HCT116 (cell line): ENCODE results near the gene GRIA4. TPM values are rescaled to one million over a fixed set of nuclear protein-coding genes. Genes with fewer than 3 reads are reported as not detected.

Experiments used
- ATAC-seq: fragments of 200-7000 bp; cut with Tn5 transposase; 2 replicates; pipeline ENCODE4 v1.9.1; 2020; ENCODE audit warnings: mild to moderate bottlenecking, moderate library complexity
- BruUV-seq: library from RNA; stranded (reverse); fragments of 400-500 nt; replicated peaks from 2 replicates; lab custom pipeline; 2021; lab: Mats Ljungman, UMichigan
- CTCF ChIA-PET: fragments of 300-600 bp; sonication (Branson Sonifier 250); formaldehyde crosslinking; loops from one replicate; lab custom pipeline; 2021; ENCODE audit warnings: antibody characterized with exemption; lab: Charles Lee
- POLR2A ChIA-PET: fragments of 300-600, 350-600 bp; sonication (Branson Sonifier 250); formaldehyde crosslinking; loops from one replicate; lab custom pipeline; 2021; ENCODE audit warnings: antibody characterized with exemption; lab: Charles Lee
- RAD21 ChIA-PET, 2 experiments: fragments of 300-600 bp; sonication (Branson Sonifier 250); formaldehyde crosslinking; loops; one replicate each; lab custom pipeline; 2023; ENCODE audit warnings: low total read pairs in 2 of 2; ENCODE audit not compliant: uncharacterized antibody in 2 of 2, unreplicated experiment in 2 of 2, low non-redundant PET in 1 of 2; lab: Charles Lee
- DNase-seq: peaks from one replicate; pipeline ENCODE4 v3.0.0-alpha.2; 2010; ENCODE audit warnings: low read depth, low spot score
- H2AFZ ChIP-seq: fragments of 200-600 bp; shearing (Covaris generic), sonication (generic); 2 replicates; pipeline ENCODE4 v1.6.1; 2017; ENCODE audit warnings: low read depth, mixed run types, mixed read lengths, antibody characterized with exemption, low read length; ENCODE audit not compliant: poor library complexity, severe bottlenecking
- H3K27ac ChIP-seq: 2 replicates; pipeline ENCODE4 v1.5.1; 2012; ENCODE audit warnings: low read depth, low read length
- H3K27me3 ChIP-seq: fragments of 200-600 bp; sonication (generic); 2 replicates; pipeline ENCODE4 v1.6.1; 2016; ENCODE audit warnings: mixed run types, low read length, mixed read lengths; ENCODE audit not compliant: insufficient read depth
- H3K36me3 ChIP-seq, 2 experiments: fragments of 200-500 bp in 1 of 2; fragments of 200-600 bp in 1 of 2; sonication (Bioruptor generic) in 1 of 2; sonication (generic) in 1 of 2; 2 replicates each; pipeline versions ENCODE4 v1.5.1 to v1.6.1; 2014 to 2016; ENCODE audit warnings: low read length in 2 of 2, inconsistent platforms in 1 of 2, mixed read lengths in 1 of 2, mixed run types in 1 of 2; ENCODE audit not compliant: insufficient read depth in 2 of 2, control insufficient read depth in 1 of 2
- H3K4me1 ChIP-seq, 2 experiments: fragments of 200-600 bp in 1 of 2; sonication (generic) in 1 of 2; 2 replicates each; pipeline versions ENCODE4 v1.5.1 to v1.6.1; 2012 to 2017; ENCODE audit warnings: low read length in 2 of 2, inconsistent platforms in 1 of 2, mild to moderate bottlenecking in 1 of 2, mixed read lengths in 1 of 2, mixed run types in 1 of 2, moderate library complexity in 1 of 2; ENCODE audit not compliant: insufficient read depth in 2 of 2, control insufficient read depth in 1 of 2
- H3K4me2 ChIP-seq: fragments of 200-600 bp; sonication (generic); 2 replicates; pipeline ENCODE4 v1.6.1; 2017; ENCODE audit warnings: mixed run types, low read length, mixed read lengths
- H3K4me3 ChIP-seq, 2 experiments: fragments of 200-600 bp in 1 of 2; sonication (generic) in 1 of 2; replicated peaks in 1 of 2; 2 replicates each; pipeline ENCODE4 v1.5.1; 2011 to 2016; ENCODE audit warnings: low read length in 2 of 2, control low read depth in 1 of 2, low read depth in 1 of 2, mild to moderate bottlenecking in 1 of 2, mixed read lengths in 1 of 2, mixed run types in 1 of 2
- H3K79me2 ChIP-seq: fragments of 200-600 bp; sonication (generic); 2 replicates; pipeline ENCODE4 v1.6.1; 2017; ENCODE audit warnings: mild to moderate bottlenecking, mixed run types, low read length, moderate library complexity, mixed read lengths; ENCODE audit not compliant: insufficient read depth
- H3K9ac ChIP-seq: fragments of 200-600 bp; sonication (generic); 2 replicates; pipeline ENCODE4 v1.6.1; 2016; ENCODE audit warnings: low read length, mixed read lengths
- H3K9me2 ChIP-seq: fragments of 200-600 bp; sonication (generic), shearing (Covaris generic); 2 replicates; pipeline ENCODE4 v1.6.1; 2017; ENCODE audit warnings: mixed run types, mild to moderate bottlenecking, moderate library complexity; ENCODE audit not compliant: insufficient read depth
- H3K9me3 ChIP-seq, 2 experiments: fragments of 200-500 bp in 1 of 2; fragments of 200-600 bp in 1 of 2; sonication (Bioruptor generic) in 1 of 2; sonication (generic) in 1 of 2; 2 replicates each; pipeline ENCODE4 v1.6.1; 2014 to 2017; ENCODE audit warnings: low read length in 2 of 2, mixed read lengths in 2 of 2, inconsistent platforms in 1 of 2, low read depth in 1 of 2, mild to moderate bottlenecking in 1 of 2, mixed run types in 1 of 2, moderate library complexity in 1 of 2; ENCODE audit not compliant: control insufficient read depth in 1 of 2, insufficient read depth in 1 of 2
- H4K20me1 ChIP-seq: fragments of 200-600 bp; sonication (generic), shearing (Covaris generic); 2 replicates; pipeline ENCODE4 v1.6.1; 2017; ENCODE audit warnings: mixed run types, mild to moderate bottlenecking, moderate library complexity; ENCODE audit not compliant: insufficient read depth
- CBX3 ChIP-seq: IDR thresholded peaks from 2 replicates; pipeline ENCODE4 v1.6.1; 2012; ENCODE audit warnings: low read depth
- CEBPB ChIP-seq: IDR thresholded peaks from 2 replicates; pipeline ENCODE4 v1.6.1; 2012; ENCODE audit warnings: low read depth
- ELF1 ChIP-seq: IDR thresholded peaks from 2 replicates; pipeline ENCODE4 v1.6.1; 2012; ENCODE audit warnings: low read depth, borderline replicate concordance
- JUND ChIP-seq: IDR thresholded peaks from 2 replicates; pipeline ENCODE4 v1.6.1; 2012
- RAD21 ChIP-seq: IDR thresholded peaks from 2 replicates; pipeline ENCODE4 v1.6.1; 2012; ENCODE audit warnings: low read depth, mild to moderate bottlenecking
- SP1 ChIP-seq: IDR thresholded peaks from 2 replicates; pipeline ENCODE4 v1.6.1; 2012; ENCODE audit warnings: low read depth
- TCF7L2 ChIP-seq: IDR thresholded peaks from 2 replicates; pipeline ENCODE4 v1.7.0; 2011; ENCODE audit warnings: borderline replicate concordance, inconsistent platforms; ENCODE audit not compliant: insufficient read depth, insufficient read length; ENCODE audit errors: extremely low read depth
- ZFX ChIP-seq: fragments of 450-650 bp; IDR thresholded peaks from 2 replicates; pipeline ENCODE4 v1.6.1; 2017
- intact Hi-C: fragments of 100-400 bp; cut with micrococcal nuclease; formaldehyde crosslinking; loops from 2 replicates; pipeline ENCODE4 v1.10.0; 2022
- total RNA-seq: library from RNA; stranded (reverse); gene quantifications from one replicate; pipeline ENCODE4 v1.2.1, GENCODE V29; 2021; ENCODE audit not compliant: unreplicated experiment
- TF ChIP-seq, protein P1 (sequence below), 3 experiments: fragments of 200-600 bp in 1 of 3; sonication (generic) in 1 of 3; IDR thresholded peaks in 2 of 3; conservative IDR thresholded peaks in 1 of 3; 2 replicates each; pipeline ENCODE4 v1.5.1; 2012 to 2017; ENCODE audit warnings: low read depth in 2 of 3, low read length in 2 of 3, antibody characterized with exemption in 1 of 3, borderline replicate concordance in 1 of 3, control low read depth in 1 of 3, mild to moderate bottlenecking in 1 of 3, mixed read lengths in 1 of 3, mixed run types in 1 of 3, moderate library complexity in 1 of 3; ENCODE audit not compliant: insufficient read depth in 1 of 3
- TF ChIP-seq, protein P2 (sequence below): IDR thresholded peaks from 2 replicates; pipeline ENCODE4 v1.6.1; 2012; ENCODE audit warnings: low read depth
- TF ChIP-seq, protein P3 (sequence below): IDR thresholded peaks from 2 replicates; pipeline ENCODE4 v1.6.1; 2012
- TF ChIP-seq, protein P4 (sequence below): IDR thresholded peaks from 2 replicates; pipeline ENCODE4 v1.6.1; 2011; ENCODE audit warnings: mild to moderate bottlenecking, low read length, moderate library complexity; ENCODE audit not compliant: insufficient replicate concordance; ENCODE audit errors: extremely low read depth

Gene GRIA4
- total RNA-seq, 1 experiment from 2014 or later = not detected

DNA sequence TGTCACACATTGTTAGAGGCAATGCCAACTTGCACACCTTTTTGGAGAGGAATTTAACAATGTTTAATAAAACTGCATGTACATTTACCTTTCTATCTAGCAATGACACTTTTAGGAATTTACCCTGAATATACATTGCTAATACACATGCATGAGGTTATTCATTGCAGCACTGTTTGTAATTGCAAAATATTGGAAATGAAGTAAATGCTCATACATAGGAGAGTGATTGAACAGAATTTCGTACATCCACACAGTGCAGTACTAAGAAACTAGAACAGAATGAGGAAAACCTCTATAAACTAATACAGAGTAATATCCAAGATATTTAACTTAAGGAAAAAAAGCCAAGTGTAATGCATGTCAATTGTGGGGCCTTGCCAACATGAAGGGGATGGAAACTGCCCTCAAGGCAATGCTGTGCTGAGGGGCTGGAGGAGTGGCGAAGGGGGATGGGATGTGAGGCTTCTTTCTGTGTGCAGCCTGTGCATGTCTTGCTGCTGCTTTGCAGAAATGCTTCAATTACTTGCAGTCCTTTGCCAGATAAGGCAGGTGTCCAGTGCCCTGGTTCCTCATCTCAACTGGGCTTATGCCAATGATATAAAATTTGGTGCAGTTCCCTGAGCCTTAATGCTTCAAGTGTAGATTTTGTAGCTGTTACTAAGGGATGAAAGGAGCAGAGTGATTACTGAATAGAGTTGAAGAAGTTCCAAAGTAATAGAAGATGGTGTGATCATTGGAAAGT, 96.1 kb downstream of the GRIA4 start:
- Histone ChIP-seq H3K4me3 (no peak overlapping the region), H3K9me2 (no peaks in the 10 kb centered on the region), H3K27me3 (no peaks in the 10 kb centered on the region), H3K27ac (no peak overlapping the region), H3K9me3 (no peaks in the 10 kb centered on the region), H2AFZ (no peak overlapping the region), H4K20me1 (no peaks in the 10 kb centered on the region), H3K4me2 (no peak overlapping the region), H3K79me2 (no peaks in the 10 kb centered on the region), H3K4me1 (no peaks in the 10 kb centered on the region), H3K36me3 (no peaks in the 10 kb centered on the region), H3K9ac (no peak overlapping the region)
- BruUV-seq = no TSS peak
- ChIA-PET CTCF (no interaction called here), POLR2A (no interaction called here), RAD21 (no interaction called here)
- ATAC-seq (no peak), DNase-seq (no peak)
- intact Hi-C loops = no loop called here
- no peak for TF ChIP-seq CEBPB
- no peak for TF ChIP-seq JUND
- TF ChIP-seq CBX3 = no peak
- TF ChIP-seq RAD21 = no peak
- no peak for TF ChIP-seq ELF1
- TF ChIP-seq TCF7L2 = no peak
- no peak for TF ChIP-seq SP1
- TF ChIP-seq, protein P1, sequence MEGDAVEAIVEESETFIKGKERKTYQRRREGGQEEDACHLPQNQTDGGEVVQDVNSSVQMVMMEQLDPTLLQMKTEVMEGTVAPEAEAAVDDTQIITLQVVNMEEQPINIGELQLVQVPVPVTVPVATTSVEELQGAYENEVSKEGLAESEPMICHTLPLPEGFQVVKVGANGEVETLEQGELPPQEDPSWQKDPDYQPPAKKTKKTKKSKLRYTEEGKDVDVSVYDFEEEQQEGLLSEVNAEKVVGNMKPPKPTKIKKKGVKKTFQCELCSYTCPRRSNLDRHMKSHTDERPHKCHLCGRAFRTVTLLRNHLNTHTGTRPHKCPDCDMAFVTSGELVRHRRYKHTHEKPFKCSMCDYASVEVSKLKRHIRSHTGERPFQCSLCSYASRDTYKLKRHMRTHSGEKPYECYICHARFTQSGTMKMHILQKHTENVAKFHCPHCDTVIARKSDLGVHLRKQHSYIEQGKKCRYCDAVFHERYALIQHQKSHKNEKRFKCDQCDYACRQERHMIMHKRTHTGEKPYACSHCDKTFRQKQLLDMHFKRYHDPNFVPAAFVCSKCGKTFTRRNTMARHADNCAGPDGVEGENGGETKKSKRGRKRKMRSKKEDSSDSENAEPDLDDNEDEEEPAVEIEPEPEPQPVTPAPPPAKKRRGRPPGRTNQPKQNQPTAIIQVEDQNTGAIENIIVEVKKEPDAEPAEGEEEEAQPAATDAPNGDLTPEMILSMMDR (IDR thresholded peaks at IDR 0.05 in 2 of 3, conservative IDR thresholded peaks at IDR 0.05 in 1 of 3; ENCODE audit: borderline replicate concordance in 1 of 3, insufficient read depth in 1 of 3, low read depth in 2 of 3, low read length in 2 of 3) = no peak

DNA sequence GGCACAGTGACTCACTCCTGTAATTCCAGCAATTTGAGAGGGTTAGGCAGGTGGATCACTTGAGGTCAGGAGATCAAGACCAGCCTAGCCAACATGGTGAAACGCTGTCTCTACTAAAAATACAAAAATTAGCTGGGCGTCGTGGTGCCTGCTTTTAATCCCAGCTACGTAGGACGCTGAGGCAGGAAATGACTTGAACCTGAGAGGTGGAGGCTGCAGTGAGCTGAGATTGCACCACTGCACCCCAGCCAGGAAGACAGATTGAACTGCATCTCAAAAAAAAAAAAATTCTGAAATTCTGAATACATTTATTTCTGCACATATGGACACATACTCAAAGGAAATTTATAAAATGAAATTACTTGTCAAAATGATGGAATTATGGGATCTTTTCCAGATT, 103.2 kb downstream of the GRIA4 start:
- ChIA-PET CTCF (no interaction called here), RAD21 (no interaction called here)
- no peak for TF ChIP-seq CEBPB
- no peak for TF ChIP-seq ZFX
- TF ChIP-seq ELF1 = no peak
- TF ChIP-seq, protein P2, sequence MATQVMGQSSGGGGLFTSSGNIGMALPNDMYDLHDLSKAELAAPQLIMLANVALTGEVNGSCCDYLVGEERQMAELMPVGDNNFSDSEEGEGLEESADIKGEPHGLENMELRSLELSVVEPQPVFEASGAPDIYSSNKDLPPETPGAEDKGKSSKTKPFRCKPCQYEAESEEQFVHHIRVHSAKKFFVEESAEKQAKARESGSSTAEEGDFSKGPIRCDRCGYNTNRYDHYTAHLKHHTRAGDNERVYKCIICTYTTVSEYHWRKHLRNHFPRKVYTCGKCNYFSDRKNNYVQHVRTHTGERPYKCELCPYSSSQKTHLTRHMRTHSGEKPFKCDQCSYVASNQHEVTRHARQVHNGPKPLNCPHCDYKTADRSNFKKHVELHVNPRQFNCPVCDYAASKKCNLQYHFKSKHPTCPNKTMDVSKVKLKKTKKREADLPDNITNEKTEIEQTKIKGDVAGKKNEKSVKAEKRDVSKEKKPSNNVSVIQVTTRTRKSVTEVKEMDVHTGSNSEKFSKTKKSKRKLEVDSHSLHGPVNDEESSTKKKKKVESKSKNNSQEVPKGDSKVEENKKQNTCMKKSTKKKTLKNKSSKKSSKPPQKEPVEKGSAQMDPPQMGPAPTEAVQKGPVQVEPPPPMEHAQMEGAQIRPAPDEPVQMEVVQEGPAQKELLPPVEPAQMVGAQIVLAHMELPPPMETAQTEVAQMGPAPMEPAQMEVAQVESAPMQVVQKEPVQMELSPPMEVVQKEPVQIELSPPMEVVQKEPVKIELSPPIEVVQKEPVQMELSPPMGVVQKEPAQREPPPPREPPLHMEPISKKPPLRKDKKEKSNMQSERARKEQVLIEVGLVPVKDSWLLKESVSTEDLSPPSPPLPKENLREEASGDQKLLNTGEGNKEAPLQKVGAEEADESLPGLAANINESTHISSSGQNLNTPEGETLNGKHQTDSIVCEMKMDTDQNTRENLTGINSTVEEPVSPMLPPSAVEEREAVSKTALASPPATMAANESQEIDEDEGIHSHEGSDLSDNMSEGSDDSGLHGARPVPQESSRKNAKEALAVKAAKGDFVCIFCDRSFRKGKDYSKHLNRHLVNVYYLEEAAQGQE = no peak
- TF ChIP-seq, protein P3, sequence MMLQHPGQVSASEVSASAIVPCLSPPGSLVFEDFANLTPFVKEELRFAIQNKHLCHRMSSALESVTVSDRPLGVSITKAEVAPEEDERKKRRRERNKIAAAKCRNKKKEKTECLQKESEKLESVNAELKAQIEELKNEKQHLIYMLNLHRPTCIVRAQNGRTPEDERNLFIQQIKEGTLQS = no peak
- TF ChIP-seq, protein P4, sequence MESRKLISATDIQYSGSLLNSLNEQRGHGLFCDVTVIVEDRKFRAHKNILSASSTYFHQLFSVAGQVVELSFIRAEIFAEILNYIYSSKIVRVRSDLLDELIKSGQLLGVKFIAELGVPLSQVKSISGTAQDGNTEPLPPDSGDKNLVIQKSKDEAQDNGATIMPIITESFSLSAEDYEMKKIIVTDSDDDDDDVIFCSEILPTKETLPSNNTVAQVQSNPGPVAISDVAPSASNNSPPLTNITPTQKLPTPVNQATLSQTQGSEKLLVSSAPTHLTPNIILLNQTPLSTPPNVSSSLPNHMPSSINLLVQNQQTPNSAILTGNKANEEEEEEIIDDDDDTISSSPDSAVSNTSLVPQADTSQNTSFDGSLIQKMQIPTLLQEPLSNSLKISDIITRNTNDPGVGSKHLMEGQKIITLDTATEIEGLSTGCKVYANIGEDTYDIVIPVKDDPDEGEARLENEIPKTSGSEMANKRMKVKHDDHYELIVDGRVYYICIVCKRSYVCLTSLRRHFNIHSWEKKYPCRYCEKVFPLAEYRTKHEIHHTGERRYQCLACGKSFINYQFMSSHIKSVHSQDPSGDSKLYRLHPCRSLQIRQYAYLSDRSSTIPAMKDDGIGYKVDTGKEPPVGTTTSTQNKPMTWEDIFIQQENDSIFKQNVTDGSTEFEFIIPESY = no peak

More for the DNA sequence above, 103.2 kb downstream of the GRIA4 start:
- Histone ChIP-seq H3K9ac (no peak overlapping the region), H2AFZ (no peak overlapping the region), H3K9me2 (no peaks in the 10 kb centered on the region), H3K79me2 (no peaks in the 10 kb centered on the region), H3K4me2 (no peak overlapping the region), H3K36me3 (no peaks in the 10 kb centered on the region), H3K4me3 (no peak overlapping the region), H4K20me1 (no peaks in the 10 kb centered on the region; the same call in 1 of the 2 replicates), H3K4me1 (no peaks in the 10 kb centered on the region), H3K27me3 (no peaks in the 10 kb centered on the region), H3K27ac (no peak overlapping the region), H3K9me3 (no peaks in the 10 kb centered on the region)
- intact Hi-C loops = no loop called here
- no peak for ATAC-seq
- no TSS peak for BruUV-seq
- POLR2A ChIA-PET = no interaction called here
- DNase-seq = no peak
